ENCODE measurements around the gene ADCY5.

DNA sequence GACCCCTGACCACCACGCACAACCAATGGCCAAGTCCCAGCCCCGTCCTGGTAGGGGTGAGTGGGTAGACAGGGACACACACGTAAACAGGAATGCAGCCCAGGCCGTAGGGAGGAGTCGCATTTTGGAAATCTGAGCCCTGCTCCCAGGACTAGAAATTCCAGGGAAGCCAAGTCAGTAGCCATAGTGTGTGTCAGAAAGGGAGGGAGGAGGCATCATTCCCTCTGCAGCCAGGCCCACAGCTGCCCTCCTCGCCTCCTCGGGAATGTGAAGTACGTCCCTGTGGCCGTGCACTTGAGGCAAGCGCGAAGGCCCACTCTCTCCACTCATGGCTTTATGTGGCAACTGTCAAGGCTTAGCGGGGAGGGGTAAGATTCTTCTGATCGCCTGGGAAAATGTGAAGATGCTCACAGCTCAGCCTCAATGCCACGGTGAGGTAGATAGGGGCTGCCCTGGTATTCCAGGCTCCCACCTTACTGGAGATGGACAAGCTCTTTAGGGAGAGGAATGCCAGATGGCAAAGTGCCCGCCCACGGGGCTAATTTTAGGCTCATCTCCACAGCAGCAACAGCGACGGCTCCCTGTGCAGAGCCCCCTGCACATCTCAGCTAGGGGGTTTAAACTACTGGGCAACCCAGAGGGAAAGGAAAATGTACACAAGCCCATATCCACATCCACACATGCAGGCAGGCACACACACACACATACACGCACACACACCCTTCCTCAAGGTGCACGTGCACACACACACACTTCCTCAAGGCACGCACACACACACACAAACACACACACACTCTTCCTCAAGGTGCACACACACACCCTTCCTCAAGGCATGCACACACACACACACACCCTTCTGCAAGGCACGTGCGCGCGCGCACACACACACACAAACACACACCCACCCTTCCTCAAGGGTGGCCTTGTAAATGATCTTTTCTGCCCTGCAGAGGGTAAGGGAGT, 65.5 kb downstream of the ADCY5 start:
- TF ChIP-seq CTCF (IDR thresholded peaks at IDR 0.05; ENCODE audit: poor library complexity) (no peak), EZH2 (IDR thresholded peaks at IDR 0.05; ENCODE audit: borderline replicate concordance) (no peak), EZH2phosphoT487 (IDR thresholded peaks at IDR 0.05; ENCODE audit: low read depth, severe bottlenecking, unreplicated experiment) (no peak)
